ENCODE data around the gene TMEM38B. TPM values are rescaled to one million over a fixed set of nuclear protein-coding genes. Genes with fewer than 3 reads are reported as not detected.

Gene TMEM38B
- polyA plus RNA-seq, 1 donor, result 41.7 TPM

Other genes starting within 250 kb of the TMEM38B start
- 11.4 TPM for gene FSD1L, start 246.5 kb upstream of the TMEM38B start, polyA plus RNA-seq (ENCODE audit: insufficient read length)
- gene FKTN, start 136.4 kb upstream of the TMEM38B start, polyA plus RNA-seq (ENCODE audit: insufficient read length), result 35.3 TPM
- 2.2 TPM for gene TAL2, start 32.1 kb upstream of the TMEM38B start, polyA plus RNA-seq (ENCODE audit: insufficient read length)